NOMO-1 (cell line): ENCODE results near the gene MPZL1.
A peak's percentile ranks its signal among the peaks of the same experiment; 100 is the strongest.
"Not testable (repeated sequence)": the region's sequence is repeated elsewhere in the genome, so short reads cannot be mapped to it uniquely, and the experiment has no call there.

Experiments
- DNase-seq, 2 experiments: peaks; one replicate each; lab custom pipeline; 2025; ENCODE audit not compliant: unreplicated experiment in 2 of 2; lab: John Stamatoyannopoulos, UW

MPZL1 gene

GRCh38 chr1:167718914-167719691 is 2.7 kb upstream of the MPZL1 start:
- DNase-seq = no peak

- not testable (repeated sequence) for DNase-seq
Measured at GRCh38 chr1:167719715-167720421, 1.9 kb upstream of the MPZL1 start.

- DNase-seq = peak; percentile 62 to 76
Measured at GRCh38 chr1:167720965-167721616, 691 bp upstream of the MPZL1 start.

GRCh38 chr1:167722152-167722869 is 529 bp downstream of the MPZL1 start:
- peak; percentile 10 to 22 for DNase-seq

- no peak for DNase-seq
Measured at GRCh38 chr1:167722870-167723251, 1.1 kb downstream of the MPZL1 start.

GRCh38 chr1:167723707-167724323 is 2.0 kb downstream of the MPZL1 start:
- DNase-seq = no peak

- peak in 1 of 2 experiments; percentile 11 for DNase-seq
Measured at GRCh38 chr1:167726008-167726407, 4.2 kb downstream of the MPZL1 start.

- no peak for DNase-seq
Measured at GRCh38 chr1:167728818-167729410, 7.1 kb downstream of the MPZL1 start.

- DNase-seq = no peak
Measured at GRCh38 chr1:167734227-167734626, 12.4 kb downstream of the MPZL1 start.

- no peak for DNase-seq
Measured at GRCh38 chr1:167734841-167735240, 13.1 kb downstream of the MPZL1 start.

GRCh38 chr1:167737169-167737568 is 15.4 kb downstream of the MPZL1 start:
- DNase-seq = no peak

GRCh38 chr1:167738158-167738557 is 16.4 kb downstream of the MPZL1 start:
- no peak for DNase-seq

GRCh38 chr1:167739752-167740151 is 18.0 kb downstream of the MPZL1 start:
- no peak for DNase-seq

GRCh38 chr1:167741103-167741502 is 19.3 kb downstream of the MPZL1 start:
- DNase-seq = not testable (repeated sequence)

- not testable (repeated sequence) for DNase-seq
Measured at GRCh38 chr1:167742392-167743057, 20.7 kb downstream of the MPZL1 start.

- DNase-seq = no peak
Measured at GRCh38 chr1:167744901-167745300, 23.1 kb downstream of the MPZL1 start.

GRCh38 chr1:167746013-167746672 is 24.4 kb downstream of the MPZL1 start:
- no peak for DNase-seq

GRCh38 chr1:167746988-167747655 is 25.3 kb downstream of the MPZL1 start:
- no peak for DNase-seq

- DNase-seq = no peak
Measured at GRCh38 chr1:167747988-167748387, 26.2 kb downstream of the MPZL1 start.
